Measurements from ENCODE around the gene TP53BP2. TPM values are rescaled to one million over a fixed set of nuclear protein-coding genes. Genes with fewer than 3 reads are reported as not detected.

TP53BP2 gene
- total RNA-seq, 1 donor from 2014 or later = 22.1 TPM

DNA sequence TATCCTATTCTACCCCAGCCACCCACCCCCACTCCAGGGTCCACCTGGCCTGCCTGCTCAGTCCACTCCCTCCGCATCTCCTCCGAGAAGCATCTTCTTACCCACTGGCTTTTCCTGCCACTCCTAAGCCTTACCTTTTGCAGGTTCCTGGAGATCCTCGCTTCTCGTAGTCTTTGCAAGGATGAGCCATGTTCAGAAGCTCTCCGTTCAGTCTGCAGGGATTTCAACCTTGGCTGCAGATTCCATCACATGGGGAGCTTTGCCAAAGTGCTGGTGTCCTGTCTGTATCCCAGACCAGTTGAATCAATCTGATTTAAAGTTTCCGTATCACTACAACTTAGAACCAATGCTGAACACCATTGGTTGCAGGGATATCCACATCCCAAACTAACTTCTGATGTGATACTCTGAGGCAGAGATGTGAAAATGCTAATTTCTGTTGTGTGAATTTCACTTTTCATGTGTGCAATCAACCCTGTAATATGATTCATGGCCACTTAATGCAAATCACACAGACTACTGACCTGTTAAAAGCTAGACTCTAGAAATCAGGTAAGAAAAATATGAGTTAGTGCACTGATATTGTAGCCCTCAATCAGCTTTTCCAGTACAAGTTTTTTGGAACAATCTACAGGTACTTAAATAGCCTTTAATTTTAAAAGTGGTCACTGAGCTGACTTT is 71.5 kb downstream of the TP53BP2 start:
- no peak for DNase-seq
- ATAC-seq = no peak
- intact Hi-C loops (cut with micrococcal nuclease) = no loop called here

DNA sequence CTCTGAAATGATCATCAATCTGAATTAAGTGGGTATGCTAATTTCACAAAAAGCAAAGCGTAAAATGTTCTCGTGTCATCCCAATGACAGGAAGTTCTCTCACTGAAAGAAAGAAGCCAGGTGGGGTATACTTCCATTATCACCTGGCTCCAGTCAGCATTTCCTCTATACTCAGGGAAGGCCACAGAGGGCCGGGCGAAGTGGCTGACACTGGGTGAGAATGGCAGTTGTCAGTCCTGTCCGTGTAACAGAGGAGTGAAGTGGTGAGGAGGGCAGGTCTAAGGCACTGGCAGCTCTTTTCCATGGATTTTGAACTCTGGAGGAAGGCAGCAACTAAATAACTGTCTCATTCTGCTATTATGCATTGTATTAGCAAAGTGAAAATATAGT is 73.0 kb downstream of the TP53BP2 start:
- no peak for DNase-seq
- no peak for ATAC-seq
- intact Hi-C loops (cut with micrococcal nuclease) = no loop called here

GRCh38 chr1:223771814-223772770 is 73.7 kb downstream of the TP53BP2 start:
- intact Hi-C loops (cut with micrococcal nuclease) = no loop called here
- ATAC-seq (peak; percentile 86), DNase-seq (peak; percentile 71)

DNA sequence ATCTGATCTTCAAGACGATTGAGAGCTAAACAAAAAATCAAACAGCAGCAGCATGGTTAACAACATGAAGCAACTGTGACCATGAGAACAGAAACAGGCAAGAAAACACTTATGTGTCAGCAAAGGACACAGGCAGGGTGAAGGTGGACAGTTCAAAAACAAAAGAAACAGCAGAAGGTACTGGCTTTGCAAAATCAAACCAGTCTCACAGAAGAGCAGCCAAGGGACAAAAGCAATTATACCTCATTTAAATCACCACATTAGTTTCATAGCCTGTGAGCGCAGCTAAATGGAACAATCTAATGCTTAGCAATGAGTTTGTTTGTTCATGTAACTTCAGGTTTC is 74.3 kb downstream of the TP53BP2 start:
- no peak for DNase-seq
- ATAC-seq = peak; percentile 4
- intact Hi-C loops (cut with micrococcal nuclease) = no loop called here

GRCh38 chr1:223770621-223771315 is 75.0 kb downstream of the TP53BP2 start:
- intact Hi-C loops (cut with micrococcal nuclease) = no loop called here
- no peak for ATAC-seq
- no peak for DNase-seq

DNA sequence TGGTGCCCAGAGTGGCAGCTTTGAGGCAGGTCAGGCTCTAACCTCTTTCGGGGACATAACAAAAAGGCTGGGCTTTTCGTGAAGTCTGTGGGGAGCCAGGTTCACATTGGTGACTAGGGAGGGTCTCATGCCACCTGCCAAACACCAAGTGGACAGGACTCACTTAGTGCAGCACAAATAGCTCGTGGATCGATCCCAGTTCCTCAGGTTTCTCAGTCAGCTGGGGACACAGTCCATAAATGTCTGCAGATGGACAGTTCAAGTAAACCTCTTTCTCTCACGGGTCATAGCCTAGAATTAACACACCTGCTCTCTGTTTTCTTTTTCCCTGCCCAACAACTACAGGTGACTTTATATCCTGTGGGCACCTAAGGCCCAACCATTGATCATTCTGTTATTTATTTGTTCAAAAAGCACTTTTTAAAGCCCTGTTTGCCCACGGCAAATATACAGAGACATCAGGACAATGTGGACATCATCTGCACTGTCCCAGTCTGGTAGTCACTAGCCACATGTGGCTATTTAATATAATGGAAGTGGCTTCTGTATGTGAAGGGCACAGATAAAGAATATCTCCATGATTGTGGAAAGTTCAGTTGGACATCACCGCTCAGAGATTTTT is 79.9 kb downstream of the TP53BP2 start:
- no peak for DNase-seq

DNA sequence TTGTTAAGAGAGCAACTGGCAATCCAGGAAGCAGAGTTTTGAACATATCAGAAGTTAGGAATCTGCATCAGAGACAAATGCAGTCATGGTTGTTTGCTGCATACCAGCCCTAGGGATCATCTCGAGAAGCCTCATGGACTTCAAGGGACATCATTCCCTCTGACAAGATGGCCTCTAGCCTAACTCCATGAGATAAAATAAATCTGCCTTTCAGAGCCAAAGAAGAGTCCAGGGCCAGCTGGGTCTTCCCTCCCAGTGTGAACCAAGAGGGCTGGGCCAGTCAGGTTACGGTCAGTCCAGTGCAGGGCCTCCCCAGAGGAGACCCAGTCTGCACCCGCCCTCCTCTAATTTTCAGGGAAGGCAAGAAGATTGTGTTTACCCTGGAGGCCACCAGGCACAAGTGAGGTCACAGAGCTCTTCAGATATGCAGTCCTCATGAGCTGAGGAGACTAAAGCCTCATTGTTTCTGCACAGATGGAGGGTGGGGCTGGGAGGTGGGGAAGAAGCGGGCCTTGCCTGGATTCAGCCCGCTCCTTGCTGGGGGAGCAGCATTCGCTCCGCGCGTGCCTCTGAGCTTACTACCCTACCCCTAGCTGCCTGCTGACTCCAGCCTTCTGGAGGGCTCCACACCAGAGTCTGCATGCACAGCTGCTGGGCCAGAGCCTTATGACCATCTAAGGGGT is 80.6 kb downstream of the TP53BP2 start:
- DNase-seq = peak; percentile 81
- intact Hi-C loops (cut with micrococcal nuclease) = no loop called here
- ATAC-seq = peak; percentile 95

More for the DNA sequence above, 79.9 kb downstream of the TP53BP2 start:
- intact Hi-C loops (cut with micrococcal nuclease) = no loop called here
- ATAC-seq = no peak

GRCh38 chr1:223763881-223764280 is 81.9 kb downstream of the TP53BP2 start:
- DNase-seq (no peak), ATAC-seq (no peak)
- intact Hi-C loops (cut with micrococcal nuclease) = no loop called here

GRCh38 chr1:223763251-223763650 is 82.5 kb downstream of the TP53BP2 start:
- ATAC-seq = no peak
- no peak for DNase-seq
- intact Hi-C loops (cut with micrococcal nuclease) = no loop called here

DNA sequence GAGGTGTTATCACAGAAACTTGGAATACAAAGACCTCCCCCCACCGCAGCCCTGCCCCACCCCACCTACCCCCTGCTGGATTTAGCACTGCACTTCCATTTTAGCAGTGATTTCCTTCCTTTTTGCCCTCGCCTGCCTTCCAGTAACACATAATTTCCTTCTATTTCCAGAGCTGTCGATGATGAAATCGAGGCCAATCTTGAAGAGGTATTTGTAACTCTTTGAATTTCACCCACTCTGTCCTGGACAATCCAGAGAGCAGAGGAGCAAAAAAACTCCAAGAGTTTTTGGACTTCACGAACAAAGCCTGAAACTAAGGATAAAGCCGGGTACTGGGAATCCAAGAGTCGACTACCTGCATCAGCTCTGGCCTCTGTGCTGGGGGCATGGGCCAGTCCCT is 84.3 kb downstream of the TP53BP2 start:
- DNase-seq (no peak), ATAC-seq (no peak)
- intact Hi-C loops (cut with micrococcal nuclease) = no loop called here

- intact Hi-C loops (cut with micrococcal nuclease) = no loop called here
- ATAC-seq (no peak), DNase-seq (no peak)
Measured at GRCh38 chr1:223760833-223761232, 84.9 kb downstream of the TP53BP2 start.

- DNase-seq (no peak), ATAC-seq (no peak)
- intact Hi-C loops (cut with micrococcal nuclease) = no loop called here
Measured at GRCh38 chr1:223759273-223759672, 86.5 kb downstream of the TP53BP2 start.

DNA sequence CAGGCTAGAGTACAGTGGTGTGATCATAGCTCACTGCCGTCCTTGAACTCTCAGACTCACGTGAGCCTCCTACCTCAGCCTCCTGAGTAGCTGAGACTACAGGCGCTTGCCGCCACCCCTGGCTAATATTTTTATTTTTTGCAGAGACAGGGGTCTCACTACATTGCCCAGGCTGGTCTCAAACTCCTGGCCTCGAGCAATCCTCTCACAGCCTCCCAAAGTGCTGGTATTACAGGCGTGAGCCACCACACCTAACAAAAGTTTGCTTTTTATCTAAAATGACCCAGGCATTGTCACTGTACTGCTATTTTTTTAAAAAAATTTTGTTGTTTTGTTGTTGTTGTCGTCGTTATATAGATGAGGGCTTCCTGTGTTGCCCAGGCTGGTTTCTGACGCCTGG is 87.0 kb downstream of the TP53BP2 start:
- intact Hi-C loops (cut with micrococcal nuclease) = no loop called here
- ATAC-seq = no peak
- no peak for DNase-seq

GRCh38 chr1:223756806-223757700 is 88.7 kb downstream of the TP53BP2 start:
- no peak for DNase-seq
- intact Hi-C loops (cut with micrococcal nuclease) = no loop called here
- ATAC-seq = no peak

GRCh38 chr1:223755992-223756775 is 89.6 kb downstream of the TP53BP2 start:
- no peak for ATAC-seq
- intact Hi-C loops (cut with micrococcal nuclease) = no loop called here
- DNase-seq = no peak

GRCh38 chr1:223755432-223755792 is 90.3 kb downstream of the TP53BP2 start:
- intact Hi-C loops (cut with micrococcal nuclease) = no loop called here
- ATAC-seq = no peak
- no peak for DNase-seq

DNA sequence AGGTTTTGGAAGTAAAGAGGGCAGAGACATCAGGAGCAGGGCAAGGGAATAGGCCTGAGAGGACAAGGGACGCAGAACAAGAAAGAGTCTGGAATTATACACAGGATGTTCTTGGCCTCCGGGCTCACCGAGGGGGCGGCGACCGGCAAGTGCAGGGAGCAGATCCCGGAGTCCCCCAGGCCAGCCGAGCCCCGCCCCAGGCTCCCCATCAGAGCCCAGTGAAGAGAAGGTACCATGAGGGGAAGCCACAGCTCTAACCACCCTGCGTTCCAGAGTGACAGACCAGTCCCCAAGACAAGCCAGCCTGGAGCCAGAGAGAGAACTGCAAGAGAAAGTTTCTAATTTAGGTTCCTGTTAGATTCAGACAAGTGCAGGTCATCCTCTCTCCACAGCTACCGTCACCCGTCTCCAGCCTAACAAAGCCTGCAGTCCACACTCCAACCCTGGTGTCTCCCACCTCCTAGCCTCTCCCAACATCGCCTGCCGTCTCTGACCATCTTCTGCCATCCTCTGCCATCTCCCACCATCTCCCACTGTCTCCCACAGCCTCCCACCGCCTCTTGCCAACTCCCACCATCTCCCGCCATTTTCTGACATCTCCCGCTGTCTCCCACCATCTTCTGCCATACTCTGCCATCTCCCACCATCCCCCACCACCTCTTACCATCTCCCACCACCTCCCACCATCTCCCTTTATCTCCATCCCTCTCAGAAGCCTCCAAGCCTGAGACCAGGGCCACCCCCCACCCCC is 90.9 kb downstream of the TP53BP2 start:
- intact Hi-C loops (cut with micrococcal nuclease) = no loop called here
- DNase-seq (no peak), ATAC-seq (no peak)
